HCT116 (cell line): ENCODE measurements around the gene HSPA13. TPM values are rescaled to one million over a fixed set of nuclear protein-coding genes. Genes with fewer than 3 reads are reported as not detected.
A peak's percentile ranks its signal among the peaks of the same experiment; 100 is the strongest.

Experiments
- ATAC-seq: fragments of 200-7000 bp; cut with Tn5 transposase; 2 replicates; pipeline ENCODE4 v1.9.1; 2020; ENCODE audit warnings: mild to moderate bottlenecking, moderate library complexity
- Bru-seq: library from RNA; stranded (reverse); fragments of 400-500 nt; gene quantifications from one replicate; lab custom pipeline; 2021; lab: Mats Ljungman, UMichigan
- BruChase-seq, 2 experiments: library from RNA; stranded (reverse); fragments of 400-500 nt; gene quantifications; one replicate each; lab custom pipeline; 2021; lab: Mats Ljungman, UMichigan
- BruUV-seq: library from RNA; stranded (reverse); fragments of 400-500 nt; replicated peaks from 2 replicates; lab custom pipeline; 2021; lab: Mats Ljungman, UMichigan
- CTCF ChIA-PET: fragments of 300-600 bp; sonication (Branson Sonifier 250); formaldehyde crosslinking; loops from one replicate; lab custom pipeline; 2021; ENCODE audit warnings: antibody characterized with exemption; lab: Charles Lee
- POLR2A ChIA-PET: fragments of 300-600, 350-600 bp; sonication (Branson Sonifier 250); formaldehyde crosslinking; loops from one replicate; lab custom pipeline; 2021; ENCODE audit warnings: antibody characterized with exemption; lab: Charles Lee
- RAD21 ChIA-PET, 2 experiments: fragments of 300-600 bp; sonication (Branson Sonifier 250); formaldehyde crosslinking; loops; one replicate each; lab custom pipeline; 2023; ENCODE audit warnings: low total read pairs in 2 of 2; ENCODE audit not compliant: uncharacterized antibody in 2 of 2, unreplicated experiment in 2 of 2, low non-redundant PET in 1 of 2; lab: Charles Lee
- DNase-seq: peaks from one replicate; pipeline ENCODE4 v3.0.0-alpha.2; 2010; ENCODE audit warnings: low read depth, low spot score
- H2AFZ ChIP-seq: fragments of 200-600 bp; shearing (Covaris generic), sonication (generic); 2 replicates; pipeline ENCODE4 v1.6.1; 2017; ENCODE audit warnings: low read depth, mixed run types, mixed read lengths, antibody characterized with exemption, low read length; ENCODE audit not compliant: poor library complexity, severe bottlenecking
- H3K27ac ChIP-seq: 2 replicates; pipeline ENCODE4 v1.5.1; 2012; ENCODE audit warnings: low read depth, low read length
- H3K27me3 ChIP-seq: fragments of 200-600 bp; sonication (generic); 2 replicates; pipeline ENCODE4 v1.6.1; 2016; ENCODE audit warnings: mixed run types, low read length, mixed read lengths; ENCODE audit not compliant: insufficient read depth
- H3K36me3 ChIP-seq, 2 experiments: fragments of 200-500 bp in 1 of 2; fragments of 200-600 bp in 1 of 2; sonication (Bioruptor generic) in 1 of 2; sonication (generic) in 1 of 2; 2 replicates each; pipeline versions ENCODE4 v1.5.1 to v1.6.1; 2014 to 2016; ENCODE audit warnings: low read length in 2 of 2, inconsistent platforms in 1 of 2, mixed read lengths in 1 of 2, mixed run types in 1 of 2; ENCODE audit not compliant: insufficient read depth in 2 of 2, control insufficient read depth in 1 of 2
- H3K4me1 ChIP-seq, 2 experiments: fragments of 200-600 bp in 1 of 2; sonication (generic) in 1 of 2; 2 replicates each; pipeline versions ENCODE4 v1.5.1 to v1.6.1; 2012 to 2017; ENCODE audit warnings: low read length in 2 of 2, inconsistent platforms in 1 of 2, mild to moderate bottlenecking in 1 of 2, mixed read lengths in 1 of 2, mixed run types in 1 of 2, moderate library complexity in 1 of 2; ENCODE audit not compliant: insufficient read depth in 2 of 2, control insufficient read depth in 1 of 2
- H3K4me2 ChIP-seq: fragments of 200-600 bp; sonication (generic); 2 replicates; pipeline ENCODE4 v1.6.1; 2017; ENCODE audit warnings: mixed run types, low read length, mixed read lengths
- H3K4me3 ChIP-seq, 2 experiments: fragments of 200-600 bp in 1 of 2; sonication (generic) in 1 of 2; replicated peaks in 1 of 2; 2 replicates each; pipeline ENCODE4 v1.5.1; 2011 to 2016; ENCODE audit warnings: low read length in 2 of 2, control low read depth in 1 of 2, low read depth in 1 of 2, mild to moderate bottlenecking in 1 of 2, mixed read lengths in 1 of 2, mixed run types in 1 of 2
- H3K79me2 ChIP-seq: fragments of 200-600 bp; sonication (generic); 2 replicates; pipeline ENCODE4 v1.6.1; 2017; ENCODE audit warnings: mild to moderate bottlenecking, mixed run types, low read length, moderate library complexity, mixed read lengths; ENCODE audit not compliant: insufficient read depth
- H3K9ac ChIP-seq: fragments of 200-600 bp; sonication (generic); 2 replicates; pipeline ENCODE4 v1.6.1; 2016; ENCODE audit warnings: low read length, mixed read lengths
- H3K9me2 ChIP-seq: fragments of 200-600 bp; sonication (generic), shearing (Covaris generic); 2 replicates; pipeline ENCODE4 v1.6.1; 2017; ENCODE audit warnings: mixed run types, mild to moderate bottlenecking, moderate library complexity; ENCODE audit not compliant: insufficient read depth
- H3K9me3 ChIP-seq, 2 experiments: fragments of 200-500 bp in 1 of 2; fragments of 200-600 bp in 1 of 2; sonication (Bioruptor generic) in 1 of 2; sonication (generic) in 1 of 2; 2 replicates each; pipeline ENCODE4 v1.6.1; 2014 to 2017; ENCODE audit warnings: low read length in 2 of 2, mixed read lengths in 2 of 2, inconsistent platforms in 1 of 2, low read depth in 1 of 2, mild to moderate bottlenecking in 1 of 2, mixed run types in 1 of 2, moderate library complexity in 1 of 2; ENCODE audit not compliant: control insufficient read depth in 1 of 2, insufficient read depth in 1 of 2
- H4K20me1 ChIP-seq: fragments of 200-600 bp; sonication (generic), shearing (Covaris generic); 2 replicates; pipeline ENCODE4 v1.6.1; 2017; ENCODE audit warnings: mixed run types, mild to moderate bottlenecking, moderate library complexity; ENCODE audit not compliant: insufficient read depth
- EGR1 ChIP-seq: IDR thresholded peaks from 2 replicates; pipeline ENCODE4 v1.6.1; 2012; ENCODE audit warnings: low read depth
- ELF1 ChIP-seq: IDR thresholded peaks from 2 replicates; pipeline ENCODE4 v1.6.1; 2012; ENCODE audit warnings: low read depth, borderline replicate concordance
- FOSL1 ChIP-seq: IDR thresholded peaks from 2 replicates; pipeline ENCODE4 v1.6.1; 2012; ENCODE audit warnings: low read depth
- JUND ChIP-seq: IDR thresholded peaks from 2 replicates; pipeline ENCODE4 v1.6.1; 2012
- POLR2A ChIP-seq: IDR thresholded peaks from 2 replicates; pipeline ENCODE4 v1.7.0; 2011; ENCODE audit warnings: borderline replicate concordance; ENCODE audit not compliant: insufficient read depth, insufficient read length; ENCODE audit errors: extremely low read depth
- POLR2AphosphoS5 ChIP-seq: IDR thresholded peaks from 2 replicates; pipeline ENCODE4 v1.6.1; 2011; ENCODE audit warnings: mild to moderate bottlenecking, low read depth, low read length, moderate library complexity
- RAD21 ChIP-seq: IDR thresholded peaks from 2 replicates; pipeline ENCODE4 v1.6.1; 2012; ENCODE audit warnings: low read depth, mild to moderate bottlenecking
- SIN3A ChIP-seq: IDR thresholded peaks from 2 replicates; pipeline ENCODE4 v1.6.1; 2012; ENCODE audit warnings: low read depth
- SP1 ChIP-seq: IDR thresholded peaks from 2 replicates; pipeline ENCODE4 v1.6.1; 2012; ENCODE audit warnings: low read depth
- YY1 ChIP-seq: IDR thresholded peaks from 2 replicates; pipeline ENCODE4 v1.6.1; 2011; ENCODE audit warnings: low read length, low read depth, moderate library complexity, mild to moderate bottlenecking; ENCODE audit not compliant: insufficient replicate concordance; ENCODE audit errors: extremely low read depth
- ZFX ChIP-seq: fragments of 450-650 bp; IDR thresholded peaks from 2 replicates; pipeline ENCODE4 v1.6.1; 2017
- intact Hi-C: fragments of 100-400 bp; cut with micrococcal nuclease; formaldehyde crosslinking; loops from 2 replicates; pipeline ENCODE4 v1.10.0; 2022
- long read RNA-seq: library from polyadenylated mRNA; unstranded; transcript quantifications from one replicate; pipeline ENCODE4 v2.0.0, GENCODE V29; 2021; ENCODE audit not compliant: unreplicated experiment
- polyA plus RNA-seq: library from polyadenylated mRNA; unstranded; fragments of >200 nt; gene quantifications from 2 replicates; pipeline ENCODE4 v1.2.1, GENCODE V29; 2012; ENCODE audit warnings: missing spikeins
- total RNA-seq: library from RNA; stranded (reverse); gene quantifications from one replicate; pipeline ENCODE4 v1.2.1, GENCODE V29; 2021; ENCODE audit not compliant: unreplicated experiment
- TF ChIP-seq, protein P1 (sequence below): IDR thresholded peaks from 2 replicates; pipeline ENCODE4 v1.6.1; 2012
- TF ChIP-seq, protein P2 (sequence below): IDR thresholded peaks from 2 replicates; pipeline ENCODE4 v1.6.1; 2011; ENCODE audit warnings: mild to moderate bottlenecking, low read length, moderate library complexity; ENCODE audit not compliant: insufficient replicate concordance; ENCODE audit errors: extremely low read depth
- TF ChIP-seq, protein P3 (sequence below), 3 experiments: fragments of 200-600 bp in 1 of 3; sonication (generic) in 1 of 3; IDR thresholded peaks in 2 of 3; conservative IDR thresholded peaks in 1 of 3; 2 replicates each; pipeline ENCODE4 v1.5.1; 2012 to 2017; ENCODE audit warnings: low read depth in 2 of 3, low read length in 2 of 3, antibody characterized with exemption in 1 of 3, borderline replicate concordance in 1 of 3, control low read depth in 1 of 3, mild to moderate bottlenecking in 1 of 3, mixed read lengths in 1 of 3, mixed run types in 1 of 3, moderate library complexity in 1 of 3; ENCODE audit not compliant: insufficient read depth in 1 of 3

Gene HSPA13, protein sequence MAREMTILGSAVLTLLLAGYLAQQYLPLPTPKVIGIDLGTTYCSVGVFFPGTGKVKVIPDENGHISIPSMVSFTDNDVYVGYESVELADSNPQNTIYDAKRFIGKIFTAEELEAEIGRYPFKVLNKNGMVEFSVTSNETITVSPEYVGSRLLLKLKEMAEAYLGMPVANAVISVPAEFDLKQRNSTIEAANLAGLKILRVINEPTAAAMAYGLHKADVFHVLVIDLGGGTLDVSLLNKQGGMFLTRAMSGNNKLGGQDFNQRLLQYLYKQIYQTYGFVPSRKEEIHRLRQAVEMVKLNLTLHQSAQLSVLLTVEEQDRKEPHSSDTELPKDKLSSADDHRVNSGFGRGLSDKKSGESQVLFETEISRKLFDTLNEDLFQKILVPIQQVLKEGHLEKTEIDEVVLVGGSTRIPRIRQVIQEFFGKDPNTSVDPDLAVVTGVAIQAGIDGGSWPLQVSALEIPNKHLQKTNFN
- total RNA-seq (32.7 TPM), Bru-seq, nascent RNA (percentile 94 among the genes with signal in this experiment), BruChase-seq, experiment 1, labeled RNA remaining after a 6-hour chase (percentile 96 among the genes with signal in this experiment), BruChase-seq, experiment 2, labeled RNA remaining after a 2-hour chase (percentile 98 among the genes with signal in this experiment)
- polyA plus RNA-seq: 11.9 and 12.9 TPM in 2 replicates
- long read RNA-seq, transcript HSPA13-201 (5 exons, 3,986 nt): major isoform, 63 of 75 reads
- long read RNA-seq, partial matches to known transcripts: 9 of 75 reads
- long read RNA-seq, other reads (novel, unspliced or antisense): 3 of 75 reads

- Histone ChIP-seq H3K4me1 (peaks cover 14 to 15% of the 10 kb centered on the region in 2 experiments), H3K36me3 (peaks cover 2 to 12% of the 10 kb centered on the region in 2 experiments; a peak in 3 of 4 replicates), H3K4me3 (peak within 1 kb of the TSS; percentile 83 to 90), H3K27ac (peak within 1 kb of the TSS; percentile 71), H2AFZ (peak within 1 kb of the TSS; percentile 62), H3K9ac (peak within 1 kb of the TSS; percentile 70), H3K79me2 (peaks cover 30% of the 10 kb centered on the region), H4K20me1 (no peaks in the 10 kb centered on the region), H3K4me2 (peak within 1 kb of the TSS; percentile 89), H3K27me3 (no peaks in the 10 kb centered on the region), H3K9me2 (no peaks in the 10 kb centered on the region), H3K9me3 (no peaks in the 10 kb centered on the region)
- peak; percentile 97 for ATAC-seq
- ChIA-PET RAD21 (no interaction called here), CTCF (interaction anchor here (0.9 to 1.4 kb wide), 2 partner anchors 17 to 77 kb away, joined by 3 read pairs; no protein-coding TSS in a partner anchor), POLR2A (no interaction called here)
- DNase-seq: peak; percentile 98
- TF ChIP-seq, protein P1, sequence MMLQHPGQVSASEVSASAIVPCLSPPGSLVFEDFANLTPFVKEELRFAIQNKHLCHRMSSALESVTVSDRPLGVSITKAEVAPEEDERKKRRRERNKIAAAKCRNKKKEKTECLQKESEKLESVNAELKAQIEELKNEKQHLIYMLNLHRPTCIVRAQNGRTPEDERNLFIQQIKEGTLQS: no peak
- peak; percentile 42 for TF ChIP-seq YY1
- peak; percentile 38; the same call in 1 of the 2 replicates for TF ChIP-seq ZFX
- peak; percentile 42 for TF ChIP-seq POLR2A
- TF ChIP-seq RAD21: no peak
- TF ChIP-seq SIN3A: no peak; the same call in none of the 2 replicates
- TF ChIP-seq JUND: 0 out of 2 replicates have a peak, but pooled peaks have one; percentile 9
- peak; percentile 76 for TF ChIP-seq SP1
- peak; percentile 44; the same call in 1 of the 2 replicates for TF ChIP-seq EGR1
- TF ChIP-seq ELF1: peak; percentile 44
- peak; percentile 63 for TF ChIP-seq POLR2AphosphoS5
- no peak for TF ChIP-seq FOSL1
- TF ChIP-seq, protein P2, sequence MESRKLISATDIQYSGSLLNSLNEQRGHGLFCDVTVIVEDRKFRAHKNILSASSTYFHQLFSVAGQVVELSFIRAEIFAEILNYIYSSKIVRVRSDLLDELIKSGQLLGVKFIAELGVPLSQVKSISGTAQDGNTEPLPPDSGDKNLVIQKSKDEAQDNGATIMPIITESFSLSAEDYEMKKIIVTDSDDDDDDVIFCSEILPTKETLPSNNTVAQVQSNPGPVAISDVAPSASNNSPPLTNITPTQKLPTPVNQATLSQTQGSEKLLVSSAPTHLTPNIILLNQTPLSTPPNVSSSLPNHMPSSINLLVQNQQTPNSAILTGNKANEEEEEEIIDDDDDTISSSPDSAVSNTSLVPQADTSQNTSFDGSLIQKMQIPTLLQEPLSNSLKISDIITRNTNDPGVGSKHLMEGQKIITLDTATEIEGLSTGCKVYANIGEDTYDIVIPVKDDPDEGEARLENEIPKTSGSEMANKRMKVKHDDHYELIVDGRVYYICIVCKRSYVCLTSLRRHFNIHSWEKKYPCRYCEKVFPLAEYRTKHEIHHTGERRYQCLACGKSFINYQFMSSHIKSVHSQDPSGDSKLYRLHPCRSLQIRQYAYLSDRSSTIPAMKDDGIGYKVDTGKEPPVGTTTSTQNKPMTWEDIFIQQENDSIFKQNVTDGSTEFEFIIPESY: peak; percentile 63
- TF ChIP-seq, protein P3, sequence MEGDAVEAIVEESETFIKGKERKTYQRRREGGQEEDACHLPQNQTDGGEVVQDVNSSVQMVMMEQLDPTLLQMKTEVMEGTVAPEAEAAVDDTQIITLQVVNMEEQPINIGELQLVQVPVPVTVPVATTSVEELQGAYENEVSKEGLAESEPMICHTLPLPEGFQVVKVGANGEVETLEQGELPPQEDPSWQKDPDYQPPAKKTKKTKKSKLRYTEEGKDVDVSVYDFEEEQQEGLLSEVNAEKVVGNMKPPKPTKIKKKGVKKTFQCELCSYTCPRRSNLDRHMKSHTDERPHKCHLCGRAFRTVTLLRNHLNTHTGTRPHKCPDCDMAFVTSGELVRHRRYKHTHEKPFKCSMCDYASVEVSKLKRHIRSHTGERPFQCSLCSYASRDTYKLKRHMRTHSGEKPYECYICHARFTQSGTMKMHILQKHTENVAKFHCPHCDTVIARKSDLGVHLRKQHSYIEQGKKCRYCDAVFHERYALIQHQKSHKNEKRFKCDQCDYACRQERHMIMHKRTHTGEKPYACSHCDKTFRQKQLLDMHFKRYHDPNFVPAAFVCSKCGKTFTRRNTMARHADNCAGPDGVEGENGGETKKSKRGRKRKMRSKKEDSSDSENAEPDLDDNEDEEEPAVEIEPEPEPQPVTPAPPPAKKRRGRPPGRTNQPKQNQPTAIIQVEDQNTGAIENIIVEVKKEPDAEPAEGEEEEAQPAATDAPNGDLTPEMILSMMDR (IDR thresholded peaks at IDR 0.05 in 2 of 3, conservative IDR thresholded peaks at IDR 0.05 in 1 of 3; ENCODE audit: borderline replicate concordance in 1 of 3, insufficient read depth in 1 of 3, low read depth in 2 of 3, low read length in 2 of 3): 0 out of 6 replicates have a peak, but pooled peaks of 1 of the 3 experiments have one; percentile 12
- intact Hi-C loops: no loop called here
- no TSS peak for BruUV-seq
Measured at GRCh38 chr21:14382835-14383595, at the start of gene HSPA13. TSS of gene HSPA13 (minus strand) at chr21:14383146. CDS start at chr21:14383119, 27 bp downstream.
